SK-N-SH (cell line): ENCODE results near the gene HOXA5. TPM values are rescaled to one million over a fixed set of nuclear protein-coding genes. Genes with fewer than 3 reads are reported as not detected.

Experiments used
- CTCF ChIA-PET: fragments of 300-600, 350-600 bp; formaldehyde crosslinking; extraction: SDS; loops from one replicate; lab custom pipeline; 2021; lab: Yijun Ruan, JAX
- POLR2A ChIA-PET: fragments of 350-600 bp; sonication (Branson Sonifier 250); formaldehyde crosslinking; extraction: SDS; loops from one replicate; lab custom pipeline; 2020; ENCODE audit warnings: antibody characterized with exemption, inconsistent platforms; lab: Yijun Ruan, JAX
- DNase-seq: peaks from one replicate; pipeline ENCODE4 v3.0.0; 2012
- H2AFZ ChIP-seq: fragments of 200-600 bp; sonication (generic); 2 replicates; pipeline ENCODE4 v1.8.1; 2016; ENCODE audit warnings: antibody characterized with exemption, mild to moderate bottlenecking, low read depth
- H3F3A ChIP-seq: fragments of 200-600 bp; sonication (generic); replicated peaks from 2 replicates; pipeline ENCODE3; 2016; ENCODE audit warnings: antibody characterized with exemption, mild to moderate bottlenecking; ENCODE audit not compliant: insufficient read depth
- H3K27ac ChIP-seq, 2 experiments: fragments of 200-500 bp in 1 of 2; fragments of 200-600 bp in 1 of 2; sonication (Bioruptor generic) in 1 of 2; sonication (generic), shearing (Covaris generic) in 1 of 2; 2 replicates each; pipeline versions ENCODE4 v1.5.1 to v1.6.1; 2014 to 2016; ENCODE audit warnings: low read depth in 2 of 2, inconsistent platforms in 1 of 2, low read length in 1 of 2, mild to moderate bottlenecking in 1 of 2, mixed read lengths in 1 of 2
- H3K27me3 ChIP-seq: fragments of 200-600 bp; sonication (generic), shearing (Covaris generic); 2 replicates; pipeline ENCODE4 v1.6.1; 2016; ENCODE audit warnings: mixed run types; ENCODE audit not compliant: insufficient read depth
- H3K36me3 ChIP-seq, 2 experiments: fragments of 200-500 bp in 1 of 2; fragments of 200-600 bp in 1 of 2; sonication (Bioruptor generic) in 1 of 2; sonication (generic) in 1 of 2; replicated peaks in 1 of 2; 2 replicates each; pipeline versions ENCODE3 to v1.5.1; 2014 to 2016; ENCODE audit warnings: low read length in 1 of 2, mild to moderate bottlenecking in 1 of 2; ENCODE audit not compliant: insufficient read depth in 2 of 2, control insufficient read depth in 1 of 2
- H3K4me1 ChIP-seq, 2 experiments: fragments of 200-500 bp in 1 of 2; fragments of 200-600 bp in 1 of 2; sonication (Bioruptor generic) in 1 of 2; sonication (generic), shearing (Covaris generic) in 1 of 2; 2 replicates each; pipeline versions ENCODE4 v1.5.1 to v1.6.1; 2014 to 2016; ENCODE audit warnings: low read depth in 1 of 2, low read length in 1 of 2, mixed run types in 1 of 2; ENCODE audit not compliant: insufficient read depth in 2 of 2, control insufficient read depth in 1 of 2
- H3K4me2 ChIP-seq: fragments of 200-600 bp; sonication (generic), shearing (Covaris generic); 2 replicates; pipeline ENCODE4 v1.6.1; 2017; ENCODE audit warnings: mixed run types
- H3K4me3 ChIP-seq, 2 experiments: fragments of 200-500 bp in 1 of 2; fragments of 200-600 bp in 1 of 2; sonication (Bioruptor generic) in 1 of 2; sonication (generic), shearing (Covaris generic) in 1 of 2; 2 replicates each; pipeline versions ENCODE4 v1.5.1 to v1.8.1; 2014 to 2016; ENCODE audit warnings: low read depth in 2 of 2, inconsistent platforms in 1 of 2, low read length in 1 of 2, mild to moderate bottlenecking in 1 of 2, mixed read lengths in 1 of 2, moderate library complexity in 1 of 2
- H3K79me2 ChIP-seq: fragments of 200-600 bp; sonication (generic); 2 replicates; pipeline ENCODE4 v1.8.1; 2017; ENCODE audit warnings: mild to moderate bottlenecking; ENCODE audit not compliant: insufficient read depth
- H3K9ac ChIP-seq: fragments of 200-600 bp; sonication (generic); 2 replicates; pipeline ENCODE4 v1.6.1; 2017; ENCODE audit warnings: mixed run types
- H3K9me2 ChIP-seq: fragments of 200-600 bp; sonication (generic); 2 replicates; pipeline ENCODE4 v1.6.1; 2017; ENCODE audit warnings: mixed run types
- H3K9me3 ChIP-seq: fragments of 200-600 bp; sonication (generic); 2 replicates; pipeline ENCODE4 v1.6.1; 2017; ENCODE audit warnings: mixed run types, mild to moderate bottlenecking, moderate library complexity
- H4K20me1 ChIP-seq: fragments of 200-600 bp; sonication (generic); 2 replicates; pipeline ENCODE4 v1.6.1; 2017; ENCODE audit warnings: mild to moderate bottlenecking, mixed run types; ENCODE audit not compliant: insufficient read depth
- CHD2 ChIP-seq: fragments of 150-350 bp; IDR thresholded peaks from 2 replicates; pipeline ENCODE4 v1.6.1; 2018; ENCODE audit warnings: low read length; ENCODE audit not compliant: partially characterized antibody
- ELF1 ChIP-seq: IDR thresholded peaks from 2 replicates; pipeline ENCODE4 v1.4.0; 2012
- FOSL2 ChIP-seq: IDR thresholded peaks from 2 replicates; pipeline ENCODE4 v1.4.0; 2012; ENCODE audit warnings: low read depth, mild to moderate bottlenecking, moderate library complexity, borderline replicate concordance
- FOXJ3 ChIP-seq: sonication (generic); formaldehyde crosslinking; IDR thresholded peaks from 2 replicates; pipeline ENCODE4 v1.5.1; 2020; ENCODE audit warnings: mild to moderate bottlenecking, missing genetic modification reagents
- FOXM1 ChIP-seq: IDR thresholded peaks from 2 replicates; pipeline ENCODE4 v1.4.0; 2012; ENCODE audit warnings: low read depth, mild to moderate bottlenecking
- GABPA ChIP-seq: IDR thresholded peaks from 2 replicates; pipeline ENCODE4 v1.4.0; 2012; ENCODE audit warnings: low read depth, mild to moderate bottlenecking
- GATA2 ChIP-seq: sonication (generic); formaldehyde crosslinking; IDR thresholded peaks from 2 replicates; pipeline ENCODE4 v1.5.0; 2020; ENCODE audit warnings: mild to moderate bottlenecking, missing genetic modification reagents
- MEF2A ChIP-seq: IDR thresholded peaks from 2 replicates; pipeline ENCODE4 v1.4.0; 2012; ENCODE audit warnings: low read depth, borderline replicate concordance
- NFIC ChIP-seq: IDR thresholded peaks from 2 replicates; pipeline ENCODE4 v1.4.0; 2012; ENCODE audit warnings: borderline replicate concordance
- NRF1 ChIP-seq: IDR thresholded peaks from 2 replicates; pipeline ENCODE4 v1.6.1; 2012; ENCODE audit warnings: low read depth, mild to moderate bottlenecking, low read length
- PBX3 ChIP-seq: IDR thresholded peaks from 2 replicates; pipeline ENCODE4; 2012
- RAD21 ChIP-seq: IDR thresholded peaks from 2 replicates; pipeline ENCODE4 v1.6.1; 2012; ENCODE audit warnings: mild to moderate bottlenecking, low read length
- RCOR1 ChIP-seq: fragments of 150-350 bp; IDR thresholded peaks from 2 replicates; pipeline ENCODE4 v1.6.1; 2017; ENCODE audit warnings: antibody characterized with exemption, low read length
- REST ChIP-seq: IDR thresholded peaks from 2 replicates; pipeline ENCODE4 v1.6.1; 2012; ENCODE audit warnings: mild to moderate bottlenecking, low read depth, low read length, moderate library complexity
- RXRA ChIP-seq: IDR thresholded peaks from 2 replicates; pipeline ENCODE4 v1.4.0; 2012; ENCODE audit warnings: low read depth, mild to moderate bottlenecking, borderline replicate concordance
- SMC3 ChIP-seq: IDR thresholded peaks from 2 replicates; pipeline ENCODE4 v1.6.1; 2012; ENCODE audit warnings: low read depth, low read length, improper control_type of control experiment
- USF2 ChIP-seq: fragments of 150-350 bp; IDR thresholded peaks from 2 replicates; pipeline ENCODE4 v1.6.1; 2017; ENCODE audit warnings: antibody characterized with exemption, low read length, low read depth, borderline replicate concordance
- ZBTB33 ChIP-seq: IDR thresholded peaks from 2 replicates; pipeline ENCODE4 v1.4.0; 2012; ENCODE audit warnings: low read depth, borderline replicate concordance
- WGBS: methylation state at CpG from one replicate; pipeline ENCODE4 v1.1.6; 2017; ENCODE audit warnings: low lambda C conversion rate; 5-methylcytosine and 5-hydroxymethylcytosine counted together
- polyA plus RNA-seq, 3 experiments: library from polyadenylated mRNA; depleted of rRNA; stranded (reverse); fragments of >200 nt; gene quantifications; 2 replicates each; pipeline ENCODE4 v1.2.3, GENCODE V29; 2012

The HOXA5 gene
- polyA plus RNA-seq, 1 of the 3 experiments (the other 2 are of a cell fraction) = not detected

- Histone ChIP-seq H4K20me1 (no peaks in the 10 kb centered on the region), H3K79me2 (no peaks in the 10 kb centered on the region), H3K9me3 (no peaks in the 10 kb centered on the region), H3K4me3 (peak overlapping the region; percentile 39 to 70; a peak in 3 of 4 replicates), H3K27ac (no peak overlapping the region), H3K4me1 (peaks cover 0 to 8% of the 10 kb centered on the region in 2 experiments; a peak in 1 of 4 replicates), H3K9ac (no peak overlapping the region), H2AFZ (peak overlapping the region; percentile 99), H3K9me2 (no peaks in the 10 kb centered on the region), H3K4me2 (peak overlapping the region; percentile 97), H3F3A (peaks cover 10% of the 10 kb centered on the region), H3K36me3 (no peaks in the 10 kb centered on the region), H3K27me3 (peaks cover 91% of the 10 kb centered on the region)
- WGBS = 82% methylated on average over 20 of the region's 23 CpGs
- CTCF ChIA-PET = interaction anchor here (0.6 to 12.1 kb wide), 38 partner anchors 12 to 1281 kb away, joined by 3 to 270 read pairs (median 6); partner anchors contain the start of genes HOXA10, HOXA11, HOXA3 and HOXA5
- no peak for DNase-seq
- POLR2A ChIA-PET = interaction anchor here (1.3 kb wide), 1 partner anchor 10 kb away, joined by 3 read pairs; no protein-coding TSS in a partner anchor
- no peak for TF ChIP-seq FOSL2
- TF ChIP-seq MEF2A = no peak
- no peak for TF ChIP-seq USF2
- no peak for TF ChIP-seq GATA2 (CRISPR knock-in tag)
- TF ChIP-seq SMC3 = no peak
- TF ChIP-seq RCOR1 = no peak
- no peak for TF ChIP-seq RXRA
- no peak for TF ChIP-seq REST
- no peak for TF ChIP-seq FOXJ3 (CRISPR knock-in tag)
- no peak for TF ChIP-seq PBX3
- TF ChIP-seq CHD2 = no peak
- no peak for TF ChIP-seq NFIC
- no peak for TF ChIP-seq FOXM1
- no peak for TF ChIP-seq ZBTB33
- no peak for TF ChIP-seq GABPA
- no peak for TF ChIP-seq RAD21
- TF ChIP-seq ELF1 = no peak
- TF ChIP-seq NRF1 = no peak
Measured at GRCh38 chr7:27160145-27160545, 16.7 kb upstream of the HOXA5 start.
